Osteoblast (primary cell): Measurements from ENCODE around the gene MRGPRF. TPM values are rescaled to one million over a fixed set of nuclear protein-coding genes. Genes with fewer than 3 reads are reported as not detected.

ENCODE experiments used
- DNase-seq: peaks from one replicate; pipeline ENCODE4 v3.0.0; 2011; ENCODE audit warnings: low spot score, mixed read lengths; ENCODE audit not compliant: insufficient read length; ENCODE audit errors: missing footprints
- H2AFZ ChIP-seq: 2 replicates; pipeline ENCODE4 v1.6.0; 2011; ENCODE audit warnings: mild to moderate bottlenecking, low read length
- H3K27ac ChIP-seq: 2 replicates; pipeline ENCODE4 v1.5.1; 2011; ENCODE audit warnings: mild to moderate bottlenecking, low read depth, low read length, moderate library complexity
- H3K27me3 ChIP-seq: 2 replicates; pipeline ENCODE4 v1.6.0; 2012; ENCODE audit warnings: mild to moderate bottlenecking, control low read depth, inconsistent platforms, low read length, moderate library complexity; ENCODE audit not compliant: insufficient read depth
- H3K36me3 ChIP-seq: 2 replicates; pipeline ENCODE4 v1.5.1; 2011; ENCODE audit warnings: mild to moderate bottlenecking, low read length, control low read depth, moderate library complexity; ENCODE audit not compliant: insufficient read depth
- H3K4me1 ChIP-seq: 2 replicates; pipeline ENCODE4 v1.5.1; 2011; ENCODE audit warnings: mild to moderate bottlenecking, low read length, control low read depth, moderate library complexity; ENCODE audit not compliant: insufficient read depth
- H3K4me2 ChIP-seq: 2 replicates; pipeline ENCODE4 v1.6.0; 2011; ENCODE audit warnings: mild to moderate bottlenecking, low read length; ENCODE audit not compliant: insufficient read depth
- H3K4me3 ChIP-seq: fragments of 200-600 bp; sonication (generic); 3 replicates; pipeline ENCODE4 v1.5.1; 2012; ENCODE audit warnings: mild to moderate bottlenecking, low read length, inconsistent platforms; ENCODE audit not compliant: insufficient read depth
- H3K79me2 ChIP-seq: 2 replicates; pipeline ENCODE4 v1.6.0; 2012; ENCODE audit warnings: mild to moderate bottlenecking, low read length, control low read depth, inconsistent platforms; ENCODE audit not compliant: insufficient read depth
- H3K9me3 ChIP-seq: 2 replicates; pipeline ENCODE4 v1.5.1; 2011; ENCODE audit warnings: low read depth, low read length, control low read depth
- H4K20me1 ChIP-seq: 2 replicates; pipeline ENCODE4 v1.6.0; 2012; ENCODE audit warnings: mild to moderate bottlenecking, low read length, control low read depth; ENCODE audit not compliant: insufficient read depth
- CTCF ChIP-seq: IDR thresholded peaks from 2 replicates; pipeline ENCODE4 v1.5.1; 2011; ENCODE audit warnings: mild to moderate bottlenecking, low read depth, low read length, moderate library complexity; ENCODE audit errors: extremely low read depth
- total RNA-seq: library from RNA; depleted of rRNA; stranded (reverse); fragments of >200 nt; gene quantifications from 2 replicates; pipeline ENCODE4 v1.2.3, GENCODE V29; 2012

Gene MRGPRF
- total RNA-seq, 1 donor, result 39.4 TPM

- Histone ChIP-seq H3K27me3 (peaks cover 21% of the 10 kb centered on the region), H3K36me3 (no peaks in the 10 kb centered on the region), H3K9me3 (no peaks in the 10 kb centered on the region), H2AFZ (no peak overlapping the region), H4K20me1 (no peaks in the 10 kb centered on the region), H3K4me2 (peak overlapping the region; percentile 50), H3K27ac (no peak overlapping the region), H3K79me2 (no peaks in the 10 kb centered on the region), H3K4me3 (peak overlapping the region; percentile 28), H3K4me1 (peaks cover 13% of the 10 kb centered on the region)
- DNase-seq, result peak; percentile 88
- TF ChIP-seq CTCF, result no peak
Measured at GRCh38 chr11:68994894-68995285, 18.2 kb downstream of the MRGPRF start.

GRCh38 chr11:68994161-68994893 lies 18.7 kb downstream of the MRGPRF start:
- TF ChIP-seq CTCF, result no peak
- peaks cover 10% of the 10 kb centered on the region for H3K4me1 ChIP-seq

DNA sequence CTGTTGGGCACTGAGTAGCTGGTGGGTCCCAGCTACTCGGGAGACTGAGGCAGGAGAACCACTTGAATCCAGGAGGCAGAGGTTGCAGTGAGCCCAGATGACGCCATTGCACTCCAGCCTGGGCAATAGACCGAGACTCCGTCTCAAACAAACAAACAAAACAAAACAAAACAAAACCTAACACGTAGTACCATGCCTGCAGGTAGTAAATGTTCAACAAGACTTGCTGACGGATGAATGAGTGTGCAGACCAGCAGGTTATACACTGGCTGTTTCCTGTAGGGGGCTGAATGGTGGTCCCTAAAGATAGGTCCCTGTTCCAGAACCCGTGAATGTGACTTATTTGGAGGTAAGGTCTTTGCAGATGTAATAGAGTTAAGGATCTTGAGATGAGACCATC lies 19.5 kb downstream of the MRGPRF start:
- H3K27me3 ChIP-seq, result peaks cover 21% of the 10 kb centered on the region
- no peaks in the 10 kb centered on the region for H3K9me3 ChIP-seq
- no peak overlapping the region for H3K4me3 ChIP-seq
- no peak overlapping the region for H2AFZ ChIP-seq
- H4K20me1 ChIP-seq, result no peaks in the 10 kb centered on the region
- no peaks in the 10 kb centered on the region for H3K79me2 ChIP-seq
- H3K27ac ChIP-seq, result no peak overlapping the region
- peaks cover 9% of the 10 kb centered on the region for H3K4me1 ChIP-seq
- H3K4me2 ChIP-seq, result no peak overlapping the region
- no peak for DNase-seq
- no peak for TF ChIP-seq CTCF
- H3K36me3 ChIP-seq, result no peaks in the 10 kb centered on the region

More at GRCh38 chr11:68994161-68994893, 18.7 kb downstream of the MRGPRF start:
- Histone ChIP-seq H3K79me2 (no peaks in the 10 kb centered on the region), H3K4me2 (peak overlapping the region; percentile 50), H3K27ac (no peak overlapping the region), H2AFZ (no peak overlapping the region), H3K9me3 (no peaks in the 10 kb centered on the region), H3K36me3 (no peaks in the 10 kb centered on the region), H4K20me1 (no peaks in the 10 kb centered on the region), H3K4me3 (peak overlapping the region; percentile 28), H3K27me3 (peaks cover 21% of the 10 kb centered on the region)
- DNase-seq, result peak; percentile 69

DNA sequence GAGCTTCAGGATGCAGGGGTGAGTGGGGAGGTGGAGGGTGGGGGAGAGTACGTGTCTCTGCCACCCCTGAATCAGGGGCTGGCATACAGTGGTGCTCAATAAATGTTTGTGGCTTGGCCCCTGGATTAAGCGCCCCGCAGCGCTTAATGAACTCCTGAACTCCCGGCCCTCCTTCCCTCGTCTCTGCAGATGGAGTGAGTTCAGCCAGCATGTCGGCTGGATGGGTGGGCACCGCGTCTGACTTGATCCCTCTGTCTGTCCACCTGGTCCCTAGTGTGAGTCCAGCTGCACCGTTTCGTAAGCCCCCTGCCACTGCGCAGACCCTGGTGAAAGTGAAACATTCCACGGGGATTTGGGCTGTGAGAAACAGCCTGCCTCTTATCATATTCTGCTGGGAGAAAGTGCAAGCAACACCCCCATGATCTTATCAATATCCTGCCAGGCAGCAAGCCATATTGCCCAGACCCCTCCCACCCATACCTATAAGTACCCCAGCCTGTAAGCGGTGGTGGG lies 20.2 kb downstream of the MRGPRF start:
- Histone ChIP-seq H2AFZ (no peak overlapping the region), H3K36me3 (no peaks in the 10 kb centered on the region), H3K27ac (no peak overlapping the region), H3K27me3 (peaks cover 21% of the 10 kb centered on the region), H3K79me2 (no peaks in the 10 kb centered on the region), H4K20me1 (no peaks in the 10 kb centered on the region), H3K9me3 (no peaks in the 10 kb centered on the region), H3K4me1 (peaks cover 5% of the 10 kb centered on the region), H3K4me3 (no peak overlapping the region), H3K4me2 (no peak overlapping the region)
- TF ChIP-seq CTCF, result no peak
- peak; percentile 38 for DNase-seq
